ENCODE measurements around the gene CDH8.
A peak's percentile ranks its signal among the peaks of the same experiment; 100 is the strongest.
"Not testable (repeated sequence)": the region's sequence is repeated elsewhere in the genome, so short reads cannot be mapped to it uniquely, and the experiment has no call there.

The CDH8 gene

GRCh38 chr16:61926766-61927165 is 109.5 kb downstream of the CDH8 start:
- peak; percentile 99 for DNase-seq

- DNase-seq, result no peak
Measured at GRCh38 chr16:61923629-61924028, 112.6 kb downstream of the CDH8 start.

GRCh38 chr16:61921373-61921772 is 114.9 kb downstream of the CDH8 start:
- DNase-seq, result no peak

- DNase-seq, result not testable (repeated sequence)
Measured at GRCh38 chr16:61917865-61918826, 118.1 kb downstream of the CDH8 start.

GRCh38 chr16:61915569-61915968 is 120.7 kb downstream of the CDH8 start:
- no peak for DNase-seq

- no peak for DNase-seq
Measured at GRCh38 chr16:61909074-61909473, 127.2 kb downstream of the CDH8 start.

GRCh38 chr16:61908426-61908825 is 127.8 kb downstream of the CDH8 start:
- DNase-seq, result no peak

- no peak for DNase-seq
Measured at GRCh38 chr16:61901689-61902088, 134.5 kb downstream of the CDH8 start.

- DNase-seq, result no peak
Measured at GRCh38 chr16:61900482-61900881, 135.8 kb downstream of the CDH8 start.

- DNase-seq, result no peak
Measured at GRCh38 chr16:61897657-61898056, 138.6 kb downstream of the CDH8 start.

GRCh38 chr16:61892531-61892930 is 143.7 kb downstream of the CDH8 start:
- DNase-seq, result no peak

- no peak for DNase-seq
Measured at GRCh38 chr16:61891460-61891859, 144.8 kb downstream of the CDH8 start.

- DNase-seq, result no peak
Measured at GRCh38 chr16:61890386-61890785, 145.9 kb downstream of the CDH8 start.

GRCh38 chr16:61887903-61888302 is 148.3 kb downstream of the CDH8 start:
- no peak for DNase-seq

GRCh38 chr16:61885343-61885742 is 150.9 kb downstream of the CDH8 start:
- DNase-seq, result no peak

- DNase-seq, result no peak
Measured at GRCh38 chr16:61879306-61879705, 156.9 kb downstream of the CDH8 start.

- DNase-seq, result no peak
Measured at GRCh38 chr16:61877436-61877835, 158.8 kb downstream of the CDH8 start.

- DNase-seq, result no peak
Measured at GRCh38 chr16:61872778-61873119, 163.5 kb downstream of the CDH8 start.

- DNase-seq, result no peak
Measured at GRCh38 chr16:61871837-61872777, 164.1 kb downstream of the CDH8 start.

GRCh38 chr16:61862221-61863155 is 173.8 kb downstream of the CDH8 start:
- DNase-seq, result no peak

- no peak for DNase-seq
Measured at GRCh38 chr16:61858988-61859387, 177.2 kb downstream of the CDH8 start.

- peak; percentile 50 for DNase-seq
Measured at GRCh38 chr16:61842666-61843065, 193.6 kb downstream of the CDH8 start.
